ENCODE results near the gene BUB3.

BUB3 gene

DNA sequence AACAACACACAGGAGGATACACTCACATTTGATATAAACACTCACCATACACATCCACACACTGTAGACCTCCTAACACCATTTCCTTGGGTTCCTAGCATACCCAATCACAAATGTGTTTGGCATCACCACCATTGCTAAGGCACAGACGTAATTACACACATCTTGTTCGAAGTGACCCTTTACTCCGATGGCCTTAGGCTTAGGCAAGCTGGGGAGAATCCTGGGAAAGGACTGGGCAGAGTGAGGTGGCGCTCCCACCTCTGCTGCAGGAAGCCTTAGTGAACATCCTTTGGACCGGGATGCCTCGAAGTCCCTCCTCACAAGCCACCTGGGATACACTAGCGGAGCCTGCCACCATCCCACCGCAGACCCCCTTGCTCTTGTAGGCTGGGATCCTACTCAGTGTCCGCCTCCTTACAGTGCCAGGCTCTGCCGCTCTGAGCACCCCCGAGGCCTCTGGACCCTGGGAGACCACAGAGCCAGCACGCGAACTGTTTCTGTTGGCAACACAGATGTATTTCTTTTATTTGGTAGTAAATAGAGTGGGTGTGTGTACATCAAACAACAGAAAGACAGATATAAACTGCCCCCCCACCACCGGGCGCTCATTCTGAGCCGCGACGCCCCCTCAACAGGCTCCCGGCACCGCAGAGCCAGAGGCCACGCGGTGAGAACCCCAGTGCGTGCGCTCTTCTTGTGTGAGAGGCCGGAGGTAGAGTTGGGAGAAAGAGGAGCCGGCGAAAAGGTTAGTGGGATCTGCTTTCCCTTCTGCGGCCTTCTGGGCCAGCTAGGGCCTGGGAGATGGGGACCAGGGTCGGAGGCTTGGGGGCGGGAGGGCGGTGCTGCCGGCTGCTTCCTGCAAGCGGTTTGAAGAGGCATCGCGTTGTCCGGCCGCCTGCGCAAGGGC, 12.2 kb upstream of the BUB3 start:
- DNase-seq = no peak

GRCh38 chr10:123142701-123143161, 11.5 kb upstream of the BUB3 start:
- no peak for DNase-seq

DNA sequence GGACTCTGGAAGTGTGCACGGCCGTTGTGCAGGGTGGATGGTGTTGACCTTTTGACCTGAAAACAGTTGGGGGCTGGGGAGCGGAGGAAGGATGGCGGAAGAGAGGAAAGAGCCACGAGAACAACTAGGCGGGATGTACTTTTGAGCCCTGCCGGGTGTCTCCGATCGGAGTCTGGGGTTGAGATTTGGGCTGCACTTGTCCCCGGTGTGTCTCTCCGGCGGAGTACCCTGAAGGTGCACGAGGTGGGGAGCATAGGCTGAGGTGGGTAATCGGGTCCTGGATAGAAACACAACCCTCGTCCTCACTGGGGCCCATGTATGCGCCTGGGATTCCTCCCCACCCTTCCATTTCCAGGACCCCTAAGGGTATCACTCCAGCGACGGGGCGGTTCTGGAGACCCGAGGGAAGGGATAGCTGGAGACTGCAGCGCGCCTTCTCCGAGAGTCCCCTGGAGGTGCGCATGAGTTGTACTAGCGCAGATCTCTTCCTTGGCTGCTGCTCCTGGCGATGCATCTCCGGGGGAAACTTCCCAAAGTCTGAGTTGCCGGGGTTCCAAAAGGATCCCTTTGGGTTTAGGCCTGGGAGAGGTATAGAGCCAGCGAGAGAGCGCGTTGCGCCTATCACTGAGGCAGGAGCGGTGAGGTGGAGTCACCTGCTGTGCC, 10.9 kb upstream of the BUB3 start:
- no peak for DNase-seq

- DNase-seq = no peak
Observed at GRCh38 chr10:123143825-123144168, 10.4 kb upstream of the BUB3 start.

GRCh38 chr10:123144697-123145541, 9.3 kb upstream of the BUB3 start:
- DNase-seq = no peak

GRCh38 chr10:123145542-123146012, 8.6 kb upstream of the BUB3 start:
- DNase-seq = no peak

DNA sequence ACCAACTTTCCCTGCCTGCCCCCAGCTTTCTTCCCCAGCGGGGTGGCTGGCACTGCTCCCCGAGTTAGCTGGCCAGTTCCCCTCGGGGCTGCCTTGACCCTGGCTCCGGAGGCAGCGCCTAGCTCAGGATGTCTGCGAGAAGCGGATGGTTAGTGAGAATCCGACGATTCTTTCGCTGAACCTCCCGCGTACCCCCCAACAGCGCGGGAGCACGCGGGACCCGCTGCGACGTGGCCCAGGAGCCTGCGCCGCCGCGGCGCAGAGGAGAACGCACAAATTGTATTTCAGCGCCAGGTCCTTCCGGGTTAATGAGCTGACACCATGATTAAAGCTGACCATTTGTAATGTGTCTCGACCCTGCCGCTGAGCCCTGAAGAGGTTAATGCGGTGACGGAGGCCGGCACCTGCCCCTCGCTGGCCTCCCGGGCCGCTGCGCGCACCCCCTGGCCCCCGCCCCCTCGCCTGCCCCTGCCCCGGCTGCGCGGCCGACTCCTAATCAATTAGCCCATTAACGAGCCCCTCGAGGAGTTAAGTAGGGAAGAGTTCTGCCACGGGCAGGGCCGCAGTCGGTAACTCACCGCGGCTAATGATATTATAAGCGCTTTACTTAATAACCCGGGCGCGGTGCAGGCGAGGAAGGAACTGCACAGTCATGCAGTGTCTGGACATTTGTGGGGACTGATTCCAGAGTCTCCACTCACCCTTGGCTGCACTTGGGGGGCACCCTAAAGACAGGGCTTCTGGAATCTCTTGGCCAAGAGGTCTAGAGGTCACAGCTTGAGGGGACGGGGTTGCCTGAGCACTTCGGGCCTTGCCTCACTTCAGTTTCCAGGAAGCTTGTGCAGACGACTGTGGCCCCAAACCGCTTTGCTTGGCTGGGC, 7.9 kb upstream of the BUB3 start:
- no peak for DNase-seq

DNA sequence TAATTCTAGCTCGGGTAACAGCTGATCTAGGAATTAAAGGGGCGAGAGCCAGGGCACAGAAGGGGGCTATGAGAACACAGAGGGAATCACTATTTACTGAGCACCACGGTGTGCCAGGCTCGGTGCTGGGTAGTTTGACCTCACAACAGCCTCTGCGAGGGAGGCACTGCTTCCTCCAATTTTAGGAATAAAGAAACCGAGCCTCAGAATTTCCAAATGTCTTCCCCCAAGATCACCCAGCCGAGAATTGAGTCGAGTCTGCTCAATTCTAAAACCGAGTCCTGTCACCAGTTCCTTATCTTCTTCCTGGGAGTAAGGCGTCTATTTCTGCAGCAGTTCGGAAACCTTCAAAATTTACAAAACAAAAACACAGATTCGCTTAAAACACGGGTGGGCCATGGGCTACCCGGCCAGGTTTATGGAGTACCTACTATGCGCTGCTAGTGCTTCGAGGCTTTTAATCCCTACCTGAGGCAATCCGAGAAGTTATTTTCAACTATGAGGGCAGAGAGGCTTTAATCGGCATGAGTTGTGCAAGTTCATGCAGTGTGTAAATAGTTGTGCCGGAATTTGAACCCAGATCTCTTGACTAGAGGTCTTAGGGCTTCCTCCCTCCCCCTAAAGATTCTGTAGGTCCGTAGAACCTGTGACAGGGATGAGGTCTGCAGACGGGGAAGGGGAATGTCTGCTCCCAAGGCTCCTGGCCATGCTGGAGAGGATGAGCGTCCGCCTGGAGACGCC, 7.1 kb upstream of the BUB3 start:
- no peak for DNase-seq

- DNase-seq = no peak
Observed at GRCh38 chr10:123147635-123148413, 6.4 kb upstream of the BUB3 start, which contains the start of gene HMX2. Gene HMX2, plus strand, starts transcription at chr10:123148136. Its CDS starts 243 bp downstream, at chr10:123148379.

DNA sequence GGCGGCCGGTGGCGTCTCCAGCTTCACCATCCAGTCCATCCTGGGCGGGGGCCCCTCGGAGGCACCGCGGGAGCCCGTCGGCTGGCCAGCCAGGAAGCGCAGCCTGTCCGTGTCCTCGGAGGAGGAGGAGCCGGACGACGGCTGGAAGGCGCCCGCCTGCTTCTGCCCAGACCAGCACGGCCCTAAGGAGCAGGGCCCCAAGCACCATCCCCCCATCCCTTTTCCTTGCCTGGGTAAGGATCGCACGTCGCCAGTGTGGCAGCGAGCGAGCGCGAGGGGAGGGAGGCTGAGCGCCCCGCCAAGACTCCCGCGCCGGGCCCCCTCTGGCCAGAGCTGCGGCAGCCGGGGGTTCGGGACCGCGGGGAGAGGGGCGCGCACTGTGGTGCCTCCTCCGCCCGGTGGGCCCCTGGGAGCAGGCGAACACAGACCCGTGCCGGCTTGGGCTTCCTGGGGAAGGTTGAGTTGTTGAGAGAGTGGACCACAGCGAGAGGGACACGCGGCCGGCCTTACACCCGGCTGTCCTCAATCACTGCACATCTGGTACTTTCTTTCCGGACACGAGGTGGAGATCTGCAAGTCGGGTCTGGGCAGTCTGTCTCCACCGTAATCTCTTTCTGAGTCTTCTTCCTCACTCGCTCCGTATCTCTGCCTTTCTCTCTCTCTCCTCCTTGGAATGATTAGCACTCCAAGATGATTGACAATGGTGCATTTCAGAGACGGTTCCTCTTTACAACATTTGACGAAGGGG, 5.6 kb upstream of the BUB3 start:
- DNase-seq = no peak

DNA sequence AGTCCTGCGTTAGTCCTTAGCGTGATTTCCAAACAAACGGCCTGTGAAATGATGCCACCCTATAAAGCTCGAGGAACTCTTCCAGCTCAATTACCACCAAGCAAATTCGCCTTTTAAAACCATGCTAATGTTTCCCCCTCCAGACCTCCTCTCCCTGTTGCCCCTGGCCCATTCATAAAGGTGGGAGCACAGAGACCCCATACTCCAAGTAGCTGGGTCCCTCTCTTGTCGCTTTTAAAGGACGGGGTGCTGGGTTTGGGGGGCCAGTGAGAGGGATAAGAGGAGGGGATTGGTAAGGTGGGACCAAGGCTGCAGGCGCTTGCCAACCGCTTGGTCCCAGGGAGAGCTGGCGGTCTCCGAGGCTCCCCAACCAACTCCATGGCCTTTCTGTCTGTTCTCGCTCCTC, 5.0 kb upstream of the BUB3 start:
- no peak for DNase-seq

DNA sequence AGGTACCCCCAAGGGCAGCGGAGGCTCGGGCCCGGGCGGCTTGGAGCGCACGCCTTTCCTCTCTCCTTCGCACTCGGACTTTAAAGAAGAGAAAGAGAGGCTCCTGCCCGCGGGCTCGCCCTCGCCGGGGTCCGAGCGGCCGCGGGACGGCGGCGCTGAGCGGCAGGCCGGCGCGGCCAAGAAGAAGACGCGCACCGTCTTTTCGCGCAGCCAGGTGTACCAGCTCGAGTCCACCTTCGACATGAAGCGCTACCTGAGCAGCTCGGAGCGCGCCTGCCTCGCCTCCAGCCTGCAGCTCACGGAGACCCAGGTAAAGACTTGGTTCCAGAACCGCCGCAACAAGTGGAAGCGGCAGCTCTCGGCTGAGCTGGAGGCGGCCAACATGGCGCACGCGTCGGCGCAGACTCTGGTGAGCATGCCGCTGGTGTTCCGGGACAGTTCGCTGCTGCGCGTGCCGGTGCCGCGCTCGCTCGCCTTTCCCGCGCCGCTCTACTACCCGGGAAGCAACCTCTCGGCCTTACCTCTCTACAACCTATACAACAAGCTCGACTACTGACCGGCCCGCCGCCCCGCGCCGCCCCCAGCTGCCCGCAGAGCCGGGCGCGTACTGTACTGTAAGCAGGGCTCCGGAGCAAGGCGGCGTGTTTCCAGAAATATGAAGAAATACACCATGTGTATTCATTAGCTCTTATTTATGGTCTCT, 4.5 kb upstream of the BUB3 start:
- no peak for DNase-seq

- DNase-seq = no peak
Observed at GRCh38 chr10:123150271-123150985, 3.8 kb upstream of the BUB3 start.

GRCh38 chr10:123150986-123151736, 3.0 kb upstream of the BUB3 start:
- no peak for DNase-seq

DNA sequence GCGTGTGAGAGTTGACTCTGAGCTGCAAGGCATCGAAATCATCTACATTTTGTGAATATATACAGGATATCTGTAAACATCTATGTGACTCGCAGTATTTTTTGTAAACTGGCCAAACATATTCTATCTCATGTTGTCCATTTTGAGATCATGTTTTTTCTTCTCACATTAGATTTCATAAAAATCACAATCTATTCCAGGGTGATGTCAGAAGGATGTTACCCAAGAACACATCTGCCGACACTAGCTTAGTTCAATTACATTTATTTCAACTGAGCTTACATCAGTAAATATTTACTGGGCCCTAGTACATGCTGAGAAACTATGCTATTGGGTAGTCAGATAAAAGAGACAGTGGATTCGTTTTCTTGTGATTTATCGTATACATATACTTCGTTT, 2.5 kb upstream of the BUB3 start:
- no peak for DNase-seq

DNA sequence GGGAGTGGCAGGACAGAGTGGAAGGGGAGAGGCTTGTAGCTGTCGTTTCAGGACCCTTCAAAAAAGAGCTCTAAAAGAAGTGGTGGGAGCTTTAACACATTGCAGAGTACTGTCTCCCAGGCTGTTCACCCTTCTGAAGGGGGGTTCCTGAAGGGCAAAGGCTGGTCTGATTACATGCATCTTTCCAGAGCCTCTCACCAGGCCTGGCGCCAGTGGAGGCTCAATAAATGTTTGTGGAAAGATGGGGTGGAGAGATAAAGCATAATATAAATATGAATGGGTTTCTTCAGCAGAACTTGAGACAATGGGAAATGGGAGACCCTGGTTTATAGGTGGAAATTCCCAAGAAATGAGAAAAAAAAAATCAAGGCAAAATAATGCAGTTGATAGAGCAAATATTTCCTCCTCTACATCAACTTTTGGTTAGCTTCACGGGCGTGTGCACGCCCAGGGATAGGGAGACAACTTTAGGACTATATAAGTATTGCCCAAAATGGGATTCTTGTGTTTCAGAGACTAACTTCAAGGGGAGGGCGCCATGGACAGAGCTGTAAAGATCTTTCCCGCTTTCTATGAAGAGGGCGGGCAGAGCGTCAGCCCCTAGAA, 613 bp upstream of the BUB3 start:
- DNase-seq = no peak

All from NCI-H2227 treated with DMSO at 0.1 percent for 48 hours (cell line).